ENCODE results near the gene RDH12.
"Not testable (repeated sequence)": the region's sequence is repeated elsewhere in the genome, so short reads cannot be mapped to it uniquely, and the experiment has no call there.

Gene RDH12
- total RNA-seq, result 0 reads per million in 2 experiments

GRCh38 chr14:67701492-67701891, at the start of gene RDH12:
Gene RDH12 (plus strand): TSS chr14:67701886. CDS start chr14:67722643, 20,757 bp downstream.
- not testable (repeated sequence) for DNase-seq (ENCODE audit: low read depth)

- no peak for DNase-seq (ENCODE audit: low read depth)
Measured at GRCh38 chr14:67652189-67652588, 49.5 kb upstream of the RDH12 start.

- DNase-seq (ENCODE audit: low read depth), result no peak
Measured at GRCh38 chr14:67653651-67654280, 47.9 kb upstream of the RDH12 start.

GRCh38 chr14:67663633-67664032, 38.1 kb upstream of the RDH12 start:
- no peak for DNase-seq (ENCODE audit: low read depth)

- no peak for DNase-seq (ENCODE audit: low read depth)
Measured at GRCh38 chr14:67665868-67666267, 35.8 kb upstream of the RDH12 start.

GRCh38 chr14:67666750-67667449, 34.8 kb upstream of the RDH12 start:
- DNase-seq (ENCODE audit: low read depth), result peak; percentile 14

- DNase-seq (ENCODE audit: low read depth), result no peak
Measured at GRCh38 chr14:67668559-67668958, 33.1 kb upstream of the RDH12 start.

- DNase-seq (ENCODE audit: low read depth), result no peak
Measured at GRCh38 chr14:67673451-67673850, 28.2 kb upstream of the RDH12 start.

- peak; percentile 48 for DNase-seq (ENCODE audit: low read depth)
Measured at GRCh38 chr14:67674139-67674479, 27.6 kb upstream of the RDH12 start.

- peak; percentile 68 for DNase-seq (ENCODE audit: low read depth)
Measured at GRCh38 chr14:67674480-67675218, 27.0 kb upstream of the RDH12 start, which contains the start of gene VTI1B. Gene VTI1B (minus strand): TSS chr14:67674632. CDS start chr14:67674489, 143 bp downstream.

GRCh38 chr14:67675219-67675582, 26.5 kb upstream of the RDH12 start:
- DNase-seq (ENCODE audit: low read depth), result no peak

- no peak for DNase-seq (ENCODE audit: low read depth)
Measured at GRCh38 chr14:67679006-67679405, 22.7 kb upstream of the RDH12 start.

GRCh38 chr14:67680121-67680602, 21.5 kb upstream of the RDH12 start:
- DNase-seq (ENCODE audit: low read depth), result no peak

GRCh38 chr14:67680941-67681340, 20.7 kb upstream of the RDH12 start:
- DNase-seq (ENCODE audit: low read depth), result no peak

- DNase-seq (ENCODE audit: low read depth), result no peak
Measured at GRCh38 chr14:67683842-67684241, 17.8 kb upstream of the RDH12 start.

GRCh38 chr14:67690011-67690410, 11.7 kb upstream of the RDH12 start:
- no peak for DNase-seq (ENCODE audit: low read depth)

GRCh38 chr14:67694791-67695393, 6.8 kb upstream of the RDH12 start:
- DNase-seq (ENCODE audit: low read depth), result peak; percentile 41

- peak; percentile 77 for DNase-seq (ENCODE audit: low read depth)
Measured at GRCh38 chr14:67695394-67695949, 6.2 kb upstream of the RDH12 start, which contains the start of gene RDH11. Gene RDH11 (minus strand): TSS chr14:67695764. CDS start chr14:67695703, 61 bp downstream.

GRCh38 chr14:67697006-67697405, 4.7 kb upstream of the RDH12 start:
- DNase-seq (ENCODE audit: low read depth), result no peak

- DNase-seq (ENCODE audit: low read depth), result no peak
Measured at GRCh38 chr14:67698179-67698578, 3.5 kb upstream of the RDH12 start.

- no peak for DNase-seq (ENCODE audit: low read depth)
Measured at GRCh38 chr14:67703997-67704396, 2.3 kb downstream of the RDH12 start.

Measured in T follicular helper cell (primary cell).